ENCODE results near the gene ZBED2. TPM values are rescaled to one million over a fixed set of nuclear protein-coding genes. Genes with fewer than 3 reads are reported as not detected.

ZBED2 gene
- total RNA-seq, 1 donor from 2014 or later = 2.2 TPM

GRCh38 chr3:111591555-111591954 is 3.6 kb downstream of the ZBED2 start:
- H3K27ac Mint-ChIP-seq = no peak overlapping the region
- no peaks in the 10 kb centered on the region for H3K27me3 Mint-ChIP-seq
- H3K9me3 Mint-ChIP-seq = peaks cover 9% of the 10 kb centered on the region
- H3K36me3 Mint-ChIP-seq = no peaks in the 10 kb centered on the region
- no peak overlapping the region for H3K4me3 Mint-ChIP-seq
- no peak for TF ChIP-seq CTCF (conservative IDR thresholded peaks at IDR 0.05)
- H3K4me1 Mint-ChIP-seq (ENCODE audit: unreplicated experiment) = no peaks in the 10 kb centered on the region
- DNase-seq (ENCODE audit: extremely low spot score, unreplicated experiment) = no peak

GRCh38 chr3:111590143-111590491 is 5.0 kb downstream of the ZBED2 start:
- no peak for DNase-seq (ENCODE audit: extremely low spot score, unreplicated experiment)
- Mint-ChIP-seq H3K27me3 (no peaks in the 10 kb centered on the region), H3K4me1 (ENCODE audit: unreplicated experiment) (no peaks in the 10 kb centered on the region), H3K4me3 (no peak overlapping the region), H3K9me3 (peaks cover 13% of the 10 kb centered on the region), H3K36me3 (no peaks in the 10 kb centered on the region), H3K27ac (peak overlapping the region; percentile 96)
- no peak for TF ChIP-seq CTCF (conservative IDR thresholded peaks at IDR 0.05)

GRCh38 chr3:111589303-111590142 is 5.6 kb downstream of the ZBED2 start:
- H3K27me3 Mint-ChIP-seq = no peaks in the 10 kb centered on the region
- peaks cover 13% of the 10 kb centered on the region for H3K9me3 Mint-ChIP-seq
- no peaks in the 10 kb centered on the region for H3K36me3 Mint-ChIP-seq
- TF ChIP-seq CTCF (conservative IDR thresholded peaks at IDR 0.05) = no peak
- no peak overlapping the region for H3K4me3 Mint-ChIP-seq
- H3K4me1 Mint-ChIP-seq (ENCODE audit: unreplicated experiment) = no peaks in the 10 kb centered on the region
- H3K27ac Mint-ChIP-seq = peak overlapping the region; percentile 96
- no peak for DNase-seq (ENCODE audit: extremely low spot score, unreplicated experiment)

- Mint-ChIP-seq H3K36me3 (no peaks in the 10 kb centered on the region), H3K4me3 (no peak overlapping the region), H3K27ac (no peak overlapping the region), H3K4me1 (ENCODE audit: unreplicated experiment) (no peaks in the 10 kb centered on the region), H3K9me3 (peaks cover 13% of the 10 kb centered on the region), H3K27me3 (no peaks in the 10 kb centered on the region)
- TF ChIP-seq CTCF (conservative IDR thresholded peaks at IDR 0.05) = no peak
- DNase-seq (ENCODE audit: extremely low spot score, unreplicated experiment) = no peak
These were observed 6.6 kb downstream of the ZBED2 start for GRCh38 chr3:111588527-111588926.

- no peak for TF ChIP-seq CTCF (conservative IDR thresholded peaks at IDR 0.05)
- H3K4me3 Mint-ChIP-seq = no peak overlapping the region
- H3K27ac Mint-ChIP-seq = peak overlapping the region; percentile 55
These were observed 9.9 kb downstream of the ZBED2 start for GRCh38 chr3:111585217-111585616.

More at GRCh38 chr3:111585217-111585616, 9.9 kb downstream of the ZBED2 start:
- DNase-seq (ENCODE audit: extremely low spot score, unreplicated experiment) = no peak
- Mint-ChIP-seq H3K4me1 (ENCODE audit: unreplicated experiment) (no peaks in the 10 kb centered on the region), H3K27me3 (no peaks in the 10 kb centered on the region), H3K36me3 (no peaks in the 10 kb centered on the region), H3K9me3 (peaks cover 13% of the 10 kb centered on the region)
